ENCODE data around the gene SPATA45.

SPATA45 gene

GRCh38 chr1:212828395-212828794 is 19.1 kb downstream of the SPATA45 start:
- no peak for DNase-seq (ENCODE audit: low read depth)

- DNase-seq (ENCODE audit: low read depth) = no peak
Measured at GRCh38 chr1:212827831-212828278, 19.6 kb downstream of the SPATA45 start.

DNA sequence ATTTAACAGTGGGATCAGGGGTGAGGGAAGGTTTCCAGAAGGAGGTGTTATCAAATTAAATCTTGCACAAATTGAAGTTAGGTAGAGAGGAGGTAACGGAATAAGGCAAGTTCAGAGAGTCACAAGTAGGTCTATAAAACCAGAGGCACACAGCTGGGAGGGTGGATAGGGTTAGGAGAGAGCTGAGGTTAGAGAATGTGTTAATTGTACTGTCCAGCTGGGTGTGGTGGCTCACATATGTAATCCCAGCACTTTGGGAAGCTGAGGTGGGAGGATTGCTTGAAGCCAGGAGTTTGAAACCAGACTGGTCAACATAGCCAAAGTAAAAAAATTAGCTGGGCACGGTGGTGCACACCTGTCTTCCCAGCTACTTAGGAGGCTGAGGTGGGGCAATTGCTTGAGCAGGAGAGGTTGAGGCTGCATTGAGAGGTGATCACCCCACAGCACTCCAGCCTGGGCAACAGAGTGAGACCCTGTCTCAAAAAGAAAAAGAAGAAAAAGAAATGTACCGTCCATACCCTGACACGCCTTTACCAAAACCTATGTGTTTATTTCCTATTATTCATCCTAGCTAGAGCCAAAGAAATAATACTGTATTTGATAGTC is 20.2 kb downstream of the SPATA45 start:
- no peak for DNase-seq (ENCODE audit: low read depth)

GRCh38 chr1:212825798-212826452 is 21.5 kb downstream of the SPATA45 start:
- DNase-seq (ENCODE audit: low read depth) = no peak

DNA sequence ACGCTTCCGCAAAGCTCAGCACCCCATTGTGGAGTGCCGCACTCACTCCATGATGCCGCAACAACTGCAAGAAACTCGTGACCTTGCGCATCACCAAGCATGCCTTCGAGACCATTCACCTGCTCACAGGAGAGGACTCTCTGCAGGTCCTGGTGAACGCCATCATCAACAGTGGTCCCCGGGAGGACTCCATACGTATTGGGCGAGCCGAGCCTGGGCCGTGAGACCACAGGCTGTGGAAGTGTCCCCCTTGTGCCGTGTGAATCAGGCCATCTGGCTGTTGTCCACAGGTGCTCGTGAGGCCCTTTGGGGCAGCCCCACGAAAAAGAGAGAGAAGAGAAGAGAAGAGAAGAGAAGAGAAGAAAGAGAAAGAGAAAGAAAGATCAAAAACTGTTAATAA is 23.2 kb downstream of the SPATA45 start:
- DNase-seq (ENCODE audit: low read depth) = no peak

GRCh38 chr1:212822956-212823355 is 24.5 kb downstream of the SPATA45 start:
- DNase-seq (ENCODE audit: low read depth) = no peak

- DNase-seq (ENCODE audit: low read depth) = no peak
Measured at GRCh38 chr1:212820969-212821368, 26.5 kb downstream of the SPATA45 start.

GRCh38 chr1:212819726-212820125 is 27.7 kb downstream of the SPATA45 start:
- DNase-seq (ENCODE audit: low read depth) = no peak

GRCh38 chr1:212816567-212817278 is 30.7 kb downstream of the SPATA45 start:
- no peak for DNase-seq (ENCODE audit: low read depth)

- no peak for DNase-seq (ENCODE audit: low read depth)
Measured at GRCh38 chr1:212814537-212815334, 32.7 kb downstream of the SPATA45 start.

GRCh38 chr1:212805767-212806166 is 41.7 kb downstream of the SPATA45 start:
- DNase-seq (ENCODE audit: low read depth) = no peak

GRCh38 chr1:212797681-212798080 is 49.8 kb downstream of the SPATA45 start:
- no peak for DNase-seq (ENCODE audit: low read depth)

DNA sequence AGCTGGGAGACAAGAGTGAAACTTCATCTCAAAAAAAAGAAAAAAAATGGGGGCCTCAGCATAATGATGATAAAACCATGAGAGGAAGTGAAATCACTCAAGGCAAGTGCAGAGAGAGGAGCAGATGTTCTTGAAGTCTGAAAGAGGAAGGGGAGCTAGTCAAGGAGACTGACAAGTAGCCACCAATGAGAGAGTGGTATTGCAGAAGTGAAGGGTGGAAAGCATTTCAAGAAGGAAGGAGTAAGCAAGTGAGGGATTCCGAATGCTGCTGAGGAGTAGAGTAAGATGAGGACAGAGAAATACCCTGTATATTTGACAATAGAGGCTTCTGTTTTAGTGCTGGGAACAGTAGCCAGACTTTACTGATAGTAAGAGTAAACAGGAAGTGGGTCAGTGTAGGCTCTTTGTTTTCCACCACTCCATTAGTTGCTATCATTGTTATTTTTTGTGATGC is 52.9 kb downstream of the SPATA45 start:
- DNase-seq (ENCODE audit: low read depth) = no peak

GRCh38 chr1:212792396-212792908 is 55.0 kb downstream of the SPATA45 start:
- DNase-seq (ENCODE audit: low read depth) = no peak

GRCh38 chr1:212791676-212792395 is 55.6 kb downstream of the SPATA45 start, which contains the start of the genes NSL1 and TATDN3:
TSS of gene NSL1 (minus strand) at chr1:212791777. CDS start at chr1:212791763, 14 bp downstream.
TSS of gene TATDN3 (plus strand) at chr1:212791894. CDS start at chr1:212791922, 28 bp downstream.
- DNase-seq (ENCODE audit: low read depth) = peak; percentile 95

DNA sequence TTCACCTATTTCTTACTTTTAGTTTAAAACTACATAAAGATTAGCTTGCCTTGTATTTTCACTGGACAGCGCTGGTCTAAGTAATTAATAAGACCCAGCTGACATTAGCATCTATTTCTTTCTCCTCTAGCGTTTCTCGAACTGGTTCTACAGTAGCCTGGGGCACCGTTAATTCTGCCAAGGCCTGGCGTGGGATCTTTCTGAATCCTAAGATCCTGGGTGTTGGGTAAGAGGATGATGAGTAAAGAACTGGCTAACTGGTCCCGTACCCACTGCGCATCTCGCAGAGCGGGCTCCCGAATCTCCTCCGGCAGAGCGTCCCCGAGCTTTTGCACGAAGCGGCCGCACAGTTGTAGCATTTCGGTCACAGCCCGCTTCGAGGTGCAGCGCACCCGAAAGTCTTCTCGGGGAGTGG is 56.2 kb downstream of the SPATA45 start:
- DNase-seq (ENCODE audit: low read depth) = no peak

GRCh38 chr1:212785871-212786270 is 61.6 kb downstream of the SPATA45 start:
- DNase-seq (ENCODE audit: low read depth) = no peak

DNA sequence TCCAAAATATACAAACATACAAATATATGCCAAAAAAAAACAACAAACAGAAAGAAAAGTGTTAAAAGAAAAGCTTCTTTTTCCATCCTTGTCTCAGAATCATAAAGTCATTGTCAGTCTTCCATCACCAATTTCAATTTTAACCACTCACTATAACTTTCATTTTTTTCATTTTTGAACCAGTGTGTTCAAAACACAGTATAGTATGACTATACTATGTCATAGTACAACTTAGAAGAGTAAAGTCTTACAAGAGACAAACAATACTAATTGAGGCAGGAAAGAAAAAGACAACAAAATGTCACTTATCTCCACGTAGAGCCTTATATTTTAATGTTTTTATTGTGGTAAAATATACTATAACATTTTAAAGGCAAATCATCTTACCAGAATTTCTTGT is 63.5 kb downstream of the SPATA45 start:
- no peak for DNase-seq (ENCODE audit: low read depth)

- DNase-seq (ENCODE audit: low read depth) = no peak
Measured at GRCh38 chr1:212782422-212783154, 64.9 kb downstream of the SPATA45 start.

DNA sequence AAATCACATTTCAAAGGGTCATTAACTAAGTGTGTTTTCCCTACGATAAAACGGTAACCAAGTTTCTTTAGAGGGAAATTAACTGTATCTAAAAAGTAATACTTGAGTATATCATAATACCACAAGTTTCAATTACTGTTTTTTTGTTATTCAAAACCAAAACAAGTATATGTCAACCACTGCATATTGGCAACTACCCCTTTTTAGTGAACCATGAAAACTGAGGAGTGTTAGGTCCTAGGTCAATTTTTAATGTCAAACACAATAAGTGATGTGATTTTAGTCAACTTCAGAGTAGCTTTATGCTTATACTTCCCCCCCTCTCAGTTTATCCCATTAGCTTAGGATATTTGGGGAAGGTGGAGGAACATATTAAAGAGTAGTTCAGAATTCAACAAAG is 66.2 kb downstream of the SPATA45 start:
- DNase-seq (ENCODE audit: low read depth) = no peak
